GM18867 (cell line): ENCODE results near the gene SOCS3.

Source experiments
- ATAC-seq: cut with Tn5 transposase; IDR thresholded peaks from one replicate; pipeline ENCODE4 v1.9.1; 2021; ENCODE audit warnings: mild to moderate bottlenecking, moderate library complexity; ENCODE audit not compliant: unreplicated experiment

The SOCS3 gene

DNA sequence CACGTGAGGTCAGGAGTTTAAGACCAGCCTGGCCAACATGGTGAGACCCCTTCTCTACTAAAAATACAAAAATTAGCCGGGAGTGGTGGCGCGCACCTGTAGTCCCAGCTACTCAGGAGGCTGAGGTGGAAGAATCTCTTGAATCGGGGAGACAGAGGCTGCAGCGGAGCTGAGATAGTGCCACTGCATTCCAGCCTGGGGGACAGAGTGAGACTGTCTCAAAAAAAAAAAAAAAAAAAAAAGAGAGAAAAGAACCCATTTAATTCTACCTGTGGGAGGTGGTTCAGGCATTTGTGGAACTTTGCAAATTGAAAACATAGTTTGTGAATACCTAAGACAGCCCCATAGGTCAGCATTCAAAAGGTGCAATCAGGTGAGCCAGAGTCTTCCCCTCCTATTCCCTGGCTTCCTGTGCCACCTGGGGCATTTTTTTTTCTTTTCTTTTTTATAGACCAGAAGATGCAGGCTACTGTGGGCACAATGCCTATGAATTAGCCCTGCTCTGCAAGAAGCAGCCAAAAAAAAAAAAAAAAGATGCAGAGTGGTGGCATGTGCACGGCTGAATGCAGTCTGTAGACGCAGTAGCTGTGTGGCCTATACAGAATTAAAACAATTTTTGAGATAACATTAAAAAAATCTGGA is 9.1 kb upstream of the SOCS3 start:
- ATAC-seq: no peak

GRCh38 chr17:78368348-78368747 is 8.5 kb upstream of the SOCS3 start:
- ATAC-seq: no peak

DNA sequence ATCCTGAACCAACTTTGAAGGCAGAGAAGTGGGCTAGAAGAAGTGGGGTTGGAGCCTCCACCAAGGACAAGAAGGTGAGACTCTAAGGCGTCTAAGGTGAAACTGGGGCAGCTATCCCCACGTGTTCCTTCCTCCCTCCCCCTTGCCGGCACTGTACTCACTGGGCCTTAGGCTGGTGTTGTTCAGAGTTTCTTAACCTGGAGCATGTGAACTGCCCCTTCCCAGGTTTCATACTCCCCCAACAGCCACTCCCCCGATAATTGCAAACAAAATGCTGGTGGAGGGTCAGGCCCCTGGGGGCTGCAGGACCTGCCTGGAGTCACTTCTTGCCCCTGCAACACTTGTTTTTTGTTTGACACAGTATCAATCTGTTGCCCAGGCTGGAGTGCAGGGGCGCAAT is 7.3 kb upstream of the SOCS3 start:
- no peak for ATAC-seq

DNA sequence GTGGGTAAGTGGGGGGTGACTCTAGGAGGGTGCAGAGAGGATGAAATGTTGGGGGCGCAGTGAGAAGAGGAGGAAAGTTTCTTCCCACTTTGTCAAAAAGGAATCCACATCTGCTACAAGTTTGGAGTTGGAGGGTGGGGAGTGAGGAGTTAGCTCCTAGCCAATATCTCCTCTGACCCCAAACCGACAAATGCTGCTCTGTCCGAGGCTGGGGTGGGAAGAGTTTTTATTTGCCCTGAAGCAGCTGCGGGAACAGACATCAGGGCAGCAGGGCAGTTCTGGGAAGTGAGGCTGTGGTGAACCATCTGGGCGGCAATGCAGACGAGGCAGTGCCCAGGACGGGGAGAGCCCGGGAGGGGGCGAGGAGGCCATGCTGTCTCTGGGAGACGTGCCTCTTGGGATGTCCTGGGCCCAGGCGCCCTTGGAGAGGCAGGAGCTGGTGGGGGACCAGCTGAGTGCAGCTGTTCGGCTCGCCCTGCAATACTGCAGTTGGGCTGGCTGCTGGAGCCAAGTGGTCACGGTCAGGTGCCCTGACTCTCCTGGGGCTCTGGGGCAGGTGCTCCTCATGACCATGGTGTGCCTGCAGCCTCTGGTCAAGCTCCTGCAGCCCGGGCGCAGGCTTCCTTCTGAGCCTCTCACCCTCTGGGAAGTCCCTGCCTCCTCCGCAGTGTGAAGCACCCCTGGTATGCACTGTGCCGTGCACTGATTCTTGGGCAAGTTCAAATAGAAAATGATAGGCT is 6.4 kb upstream of the SOCS3 start:
- ATAC-seq: no peak

DNA sequence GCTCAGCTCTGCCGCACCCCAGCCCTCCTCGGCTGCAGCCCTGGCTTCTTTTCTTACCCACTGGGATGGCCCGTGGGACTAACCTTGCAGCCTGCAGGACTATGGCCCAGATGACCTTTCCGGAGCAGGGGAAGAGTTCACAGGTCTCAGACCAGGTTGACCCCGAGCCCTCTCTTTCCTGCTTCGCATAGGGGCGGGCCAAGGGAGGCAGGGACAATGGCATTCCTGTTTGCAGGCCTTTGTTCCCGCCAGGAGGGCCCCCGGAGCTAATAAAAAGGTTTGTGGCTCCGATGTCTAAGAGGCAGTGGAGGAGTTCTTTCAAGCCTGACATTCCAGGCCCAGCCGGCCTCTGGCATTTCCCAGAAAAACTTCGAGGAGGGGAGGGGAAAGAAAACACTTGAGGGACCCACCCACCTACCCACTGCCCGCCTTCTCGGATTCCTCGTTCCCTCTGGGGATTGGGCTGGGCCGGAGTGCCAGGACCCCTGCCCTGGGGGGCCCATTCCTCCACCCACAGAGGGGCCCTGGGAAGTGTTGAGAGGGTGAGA is 5.8 kb upstream of the SOCS3 start:
- ATAC-seq: no peak

GRCh38 chr17:78364436-78365281 is 4.8 kb upstream of the SOCS3 start:
- no peak for ATAC-seq

DNA sequence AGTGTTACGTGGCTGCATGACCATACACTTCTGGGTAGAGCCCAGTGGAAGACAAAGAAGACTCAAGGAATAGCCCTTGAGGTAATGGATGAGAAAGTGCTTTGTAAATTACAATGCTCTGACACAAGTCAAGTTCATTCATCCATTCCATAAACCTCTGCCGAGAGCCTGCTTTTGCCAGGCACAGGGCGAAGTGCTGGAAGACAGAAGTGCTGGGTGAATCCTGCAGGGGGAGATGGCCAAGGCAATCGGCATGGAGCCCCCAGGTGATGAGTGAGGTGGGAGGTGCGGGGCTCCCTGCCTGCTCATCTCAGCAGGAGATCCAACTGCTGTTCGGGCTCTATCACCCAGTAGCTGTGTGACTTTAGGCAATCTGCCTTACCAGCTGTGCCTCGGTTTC is 2.8 kb upstream of the SOCS3 start:
- ATAC-seq: no peak

DNA sequence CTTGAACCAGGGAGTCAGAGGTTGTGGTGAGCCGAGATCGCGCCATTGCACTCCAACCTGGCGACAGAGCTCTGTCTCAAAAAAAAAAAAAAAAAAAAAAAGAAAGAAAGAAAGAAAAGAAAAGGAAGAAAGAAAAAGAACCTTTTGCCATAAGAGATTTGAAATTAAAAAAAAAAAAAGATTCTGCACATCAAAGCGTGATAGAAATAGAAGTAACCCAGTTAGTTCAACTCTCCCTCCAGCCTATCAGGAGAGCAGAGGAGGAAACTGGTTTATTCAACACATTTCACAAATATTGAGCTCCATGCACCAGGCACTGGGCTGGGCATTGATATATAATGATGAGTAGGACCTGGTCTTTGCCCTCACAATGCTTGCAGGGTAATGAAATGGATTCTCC is 2.4 kb upstream of the SOCS3 start:
- no peak for ATAC-seq

GRCh38 chr17:78361225-78361701 is 1.4 kb upstream of the SOCS3 start:
- ATAC-seq: no peak

DNA sequence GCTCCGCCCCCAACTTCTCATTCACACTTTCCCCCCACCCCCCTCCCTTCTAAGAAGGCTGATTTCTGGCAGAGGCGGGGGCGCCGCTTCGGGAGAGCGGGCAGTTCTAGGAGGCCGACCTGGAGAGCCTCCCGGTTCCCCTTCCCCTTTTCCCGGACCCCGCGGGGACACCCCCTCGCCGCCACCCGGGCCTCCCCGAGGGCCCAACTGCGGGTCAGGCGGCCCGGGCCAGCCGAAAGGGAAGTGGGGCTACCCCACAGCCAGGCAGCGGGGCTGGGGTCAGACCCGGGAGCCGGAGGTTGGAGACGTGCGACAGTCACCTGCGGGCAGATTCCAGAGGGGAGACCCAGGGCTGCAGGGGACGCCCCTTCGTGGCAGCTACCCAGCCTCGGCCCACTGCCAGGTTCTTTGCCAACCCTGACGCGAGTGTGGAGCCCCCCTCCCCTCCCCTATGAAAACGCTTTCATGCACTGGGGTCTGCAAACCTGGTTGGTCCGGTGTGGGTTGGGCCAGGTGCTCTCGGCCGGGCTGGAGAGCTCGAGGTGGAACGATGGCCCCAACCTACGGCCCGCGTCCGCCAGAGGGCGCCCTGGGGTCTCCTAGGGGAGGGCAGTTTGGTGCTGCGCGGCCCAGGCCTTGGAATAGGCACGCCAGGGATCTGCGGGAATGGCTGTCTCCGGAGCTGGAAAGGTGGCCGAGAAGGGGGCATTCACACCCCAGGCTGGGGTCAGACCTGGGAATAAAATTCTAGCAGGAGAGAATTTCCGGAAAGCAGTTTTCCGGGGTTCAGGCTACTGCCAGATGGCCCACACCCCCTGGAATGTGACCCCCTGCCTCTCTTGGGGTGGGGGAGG is 721 bp upstream of the SOCS3 start:
- peak; percentile 28 for ATAC-seq

- no peak for ATAC-seq
Measured at GRCh38 chr17:78359321-78359996, 418 bp downstream of the SOCS3 start.

- no peak for ATAC-seq
Measured at GRCh38 chr17:78358538-78359320, 1.1 kb downstream of the SOCS3 start.

DNA sequence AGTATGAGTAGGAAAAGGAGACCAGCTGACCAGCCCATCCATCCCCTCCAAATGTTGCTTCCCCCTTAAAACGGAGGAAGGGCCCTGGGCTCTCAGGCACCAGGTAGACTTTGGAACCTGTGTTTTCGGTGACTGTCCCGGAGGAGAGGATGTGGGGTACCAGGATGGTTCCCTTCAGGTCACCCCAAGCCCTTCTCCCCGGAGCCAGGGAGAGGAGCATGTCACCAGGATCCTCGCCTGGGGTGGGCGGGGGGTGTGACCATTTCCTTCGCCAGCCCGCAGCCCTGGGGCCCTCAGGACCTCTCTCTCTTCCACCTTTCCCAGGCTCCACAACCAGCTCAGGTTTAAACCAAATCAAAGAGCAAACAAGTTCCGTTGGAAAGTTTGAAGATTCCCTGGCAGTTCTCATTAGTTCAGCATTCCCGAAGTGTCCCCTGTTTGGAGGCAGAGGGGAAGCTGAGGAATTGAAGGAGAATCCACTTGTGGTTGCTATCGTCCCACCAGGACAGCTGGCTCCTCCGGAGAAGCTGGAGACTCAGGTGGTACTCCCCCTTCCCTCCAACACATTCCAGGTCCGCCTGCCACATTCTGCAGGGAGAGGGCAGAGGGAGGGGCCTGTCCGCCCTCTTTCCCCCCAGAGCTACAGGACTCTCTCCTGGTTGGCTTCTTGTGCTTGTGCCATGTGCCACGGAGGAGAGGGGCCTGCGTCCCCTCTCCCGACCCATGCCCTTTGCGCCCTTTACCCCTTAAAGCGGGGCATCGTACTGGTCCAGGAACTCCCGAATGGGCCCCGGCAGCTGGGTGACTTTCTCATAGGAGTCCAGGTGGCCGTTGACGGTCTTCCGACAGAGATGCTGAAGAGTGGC is 2.0 kb downstream of the SOCS3 start:
- ATAC-seq: no peak

DNA sequence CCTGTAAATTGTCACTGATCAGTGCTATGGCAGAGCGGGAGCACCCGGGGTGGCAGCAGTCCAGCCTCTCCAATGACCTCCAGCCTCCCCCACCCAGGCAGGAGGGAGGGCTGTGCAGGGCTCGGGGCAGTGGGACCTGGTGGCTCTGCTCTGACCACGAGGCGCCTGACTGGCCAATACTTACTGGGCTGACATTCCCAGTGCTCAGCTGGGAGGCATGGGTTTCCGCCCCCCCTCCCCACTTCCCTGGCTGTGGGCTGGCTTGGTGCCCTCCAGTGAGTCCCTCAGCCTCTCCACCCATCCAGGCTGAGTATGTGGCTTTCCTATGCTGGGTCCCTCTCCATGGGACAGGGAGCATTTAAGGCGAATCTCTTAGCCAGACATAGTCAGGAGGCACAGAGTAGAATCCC is 2.7 kb downstream of the SOCS3 start:
- no peak for ATAC-seq

DNA sequence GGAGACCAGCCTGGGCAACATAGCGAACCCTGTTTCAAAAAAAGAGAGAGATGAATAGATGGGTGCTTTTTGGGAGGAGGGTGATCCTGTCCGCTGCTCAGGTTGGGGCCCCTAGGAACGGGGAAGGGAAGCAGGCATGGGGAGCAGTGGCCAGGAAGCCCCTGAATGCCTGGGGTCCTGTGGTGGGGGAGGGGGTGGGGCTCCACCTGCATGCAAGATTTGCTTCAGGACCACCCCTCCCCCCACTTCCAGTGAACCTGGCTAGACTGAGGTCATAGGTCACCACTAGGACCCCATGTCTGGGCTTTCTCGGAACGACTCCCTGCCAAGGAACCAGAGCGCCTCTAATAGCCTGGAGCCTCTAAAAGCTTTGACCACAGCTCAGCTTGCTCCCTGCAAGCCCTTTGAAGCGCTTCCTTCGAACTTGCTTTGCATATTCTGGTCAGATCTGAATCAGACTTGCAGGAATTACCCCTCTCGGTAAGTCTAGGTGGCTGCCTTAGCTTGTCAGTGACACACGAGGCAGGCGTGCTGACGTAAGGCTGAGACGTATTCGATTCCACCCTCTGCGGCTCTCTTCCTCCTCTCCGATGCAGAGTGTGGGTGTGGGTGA is 3.7 kb downstream of the SOCS3 start:
- peak; percentile 60 for ATAC-seq

- ATAC-seq: no peak
Measured at GRCh38 chr17:78355701-78356100, 4.2 kb downstream of the SOCS3 start.

DNA sequence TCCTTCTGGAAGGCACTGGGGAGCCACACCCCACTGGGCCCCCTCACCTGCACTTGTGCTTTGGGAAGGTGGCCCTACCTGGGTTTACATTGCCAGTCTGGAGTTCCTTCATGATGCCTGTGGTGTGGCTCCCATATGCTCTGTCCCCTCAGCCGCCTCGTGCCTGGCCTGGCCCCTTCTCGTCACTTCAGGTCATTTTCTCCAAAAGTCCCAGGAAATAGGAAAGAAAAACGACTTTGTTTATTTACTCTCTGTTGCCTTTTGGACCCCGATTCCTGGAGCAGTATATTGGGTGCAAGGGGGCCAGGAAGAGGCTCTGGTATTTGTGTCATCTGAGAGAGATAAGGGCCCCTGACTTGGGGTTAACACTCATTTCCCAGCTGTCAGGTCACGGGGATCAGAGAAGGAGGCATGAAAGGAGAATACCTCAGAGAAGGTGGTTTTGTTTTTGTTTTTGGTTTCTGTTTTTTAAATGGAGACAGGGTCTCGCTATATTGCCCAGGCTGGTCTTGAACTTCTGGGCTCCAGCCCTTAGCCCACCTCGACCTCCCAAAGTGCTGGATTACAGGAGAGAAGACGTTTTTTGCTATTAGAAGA is 4.7 kb downstream of the SOCS3 start:
- no peak for ATAC-seq
